ENCODE measurements around the gene SPAG17. TPM values are rescaled to one million over a fixed set of nuclear protein-coding genes. Genes with fewer than 3 reads are reported as not detected.

The SPAG17 gene
- total RNA-seq, 1 donor from 2014 or later: 0.78 TPM

DNA sequence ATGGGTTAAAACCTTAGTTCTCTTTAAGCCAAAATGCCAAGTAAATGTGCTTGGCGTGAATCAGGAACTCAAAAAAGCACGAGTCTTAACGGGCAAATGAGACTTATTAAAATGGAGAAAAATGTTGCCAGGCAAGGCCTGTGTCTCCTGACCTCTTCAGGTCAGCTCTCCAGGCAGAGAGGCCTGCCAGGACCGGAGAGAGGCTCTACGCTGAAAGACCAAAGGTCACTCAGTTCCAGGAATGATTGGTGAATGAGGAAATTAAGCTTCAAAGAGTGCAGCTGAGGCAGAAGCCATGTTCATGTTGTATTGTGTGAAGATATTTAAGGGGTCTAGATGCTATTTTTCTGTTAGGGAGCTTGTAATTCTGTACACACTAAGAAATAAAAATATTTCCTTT is 66.6 kb downstream of the SPAG17 start:
- no peak for DNase-seq

DNA sequence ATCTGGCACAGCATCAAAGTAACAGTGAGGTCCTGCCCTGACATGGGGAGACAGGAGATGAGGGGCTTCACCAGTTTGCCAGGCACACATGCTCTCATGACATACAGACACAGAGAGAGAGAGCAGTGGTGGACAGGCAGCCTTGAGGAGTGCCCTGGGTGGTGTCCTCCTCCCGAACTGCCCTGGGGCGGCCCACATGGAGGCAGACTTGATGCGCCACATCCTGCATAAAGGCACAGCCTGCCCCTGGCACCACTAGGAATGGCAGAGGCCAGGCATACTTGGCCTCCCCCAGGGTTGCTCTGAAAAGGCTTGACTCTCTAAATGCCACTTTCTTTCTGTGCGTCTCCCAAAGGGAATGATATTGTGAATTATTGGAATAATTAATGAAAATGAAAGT is 67.5 kb downstream of the SPAG17 start:
- no peak for DNase-seq

DNA sequence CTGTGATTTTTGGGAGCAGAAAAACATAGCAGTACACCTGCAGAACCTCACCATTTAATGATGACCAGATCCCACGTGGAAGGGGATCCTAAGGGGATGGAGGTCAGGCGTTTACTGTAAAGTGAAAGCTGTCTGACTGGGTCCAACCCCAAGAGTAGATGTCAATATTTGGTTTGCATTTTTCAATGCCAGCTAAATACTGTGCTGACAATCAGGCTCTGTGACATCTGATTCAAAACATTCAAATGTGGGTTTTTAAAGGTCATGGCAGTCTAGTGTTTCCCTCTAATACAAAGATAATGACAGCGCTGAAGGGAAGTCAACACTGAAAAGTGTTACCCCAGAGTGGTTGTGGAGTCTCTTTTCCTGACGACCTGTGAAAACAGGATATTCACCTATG is 68.1 kb downstream of the SPAG17 start:
- DNase-seq: no peak

- no peak for DNase-seq
Observed at GRCh38 chr1:118116401-118116800, 68.6 kb downstream of the SPAG17 start.

DNA sequence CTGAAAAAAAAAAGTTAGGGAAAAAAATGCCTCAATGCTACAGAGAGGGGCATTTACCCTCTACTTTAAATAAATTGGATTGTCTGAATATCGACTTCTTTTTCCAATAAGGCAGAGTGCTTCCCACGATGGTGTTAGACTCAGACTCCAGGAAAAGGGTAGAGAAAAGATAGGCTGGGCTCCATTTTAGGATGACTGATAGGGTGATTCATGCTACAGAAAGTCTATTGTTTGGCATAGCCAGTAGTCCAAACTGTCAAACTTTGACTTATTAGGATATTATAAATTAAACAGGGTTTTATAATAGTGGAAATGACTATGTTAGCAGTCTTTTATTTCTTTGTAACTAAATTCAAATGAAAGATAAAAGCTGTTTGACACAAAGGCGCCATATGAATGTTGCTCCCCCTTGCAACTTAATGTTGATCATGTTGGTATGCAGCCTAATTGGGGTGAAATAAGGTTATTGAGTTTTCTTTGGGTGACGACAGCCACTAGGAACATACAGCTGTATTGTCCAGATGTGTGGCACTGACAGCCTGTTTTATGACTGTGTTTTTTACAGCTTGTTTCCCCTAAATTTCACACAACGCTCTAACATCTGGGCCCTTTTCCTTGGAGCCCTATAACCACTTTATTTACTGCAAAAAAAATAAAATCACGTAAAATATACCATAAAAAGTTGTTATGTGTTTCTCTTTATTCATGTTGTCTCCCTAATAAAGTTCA is 69.3 kb downstream of the SPAG17 start:
- no peak for DNase-seq

- DNase-seq: no peak
Observed at GRCh38 chr1:118113261-118113660, 71.8 kb downstream of the SPAG17 start.

GRCh38 chr1:118110580-118110979 is 74.4 kb downstream of the SPAG17 start:
- no peak for DNase-seq

- DNase-seq: no peak
Observed at GRCh38 chr1:118104951-118105350, 80.1 kb downstream of the SPAG17 start.

DNA sequence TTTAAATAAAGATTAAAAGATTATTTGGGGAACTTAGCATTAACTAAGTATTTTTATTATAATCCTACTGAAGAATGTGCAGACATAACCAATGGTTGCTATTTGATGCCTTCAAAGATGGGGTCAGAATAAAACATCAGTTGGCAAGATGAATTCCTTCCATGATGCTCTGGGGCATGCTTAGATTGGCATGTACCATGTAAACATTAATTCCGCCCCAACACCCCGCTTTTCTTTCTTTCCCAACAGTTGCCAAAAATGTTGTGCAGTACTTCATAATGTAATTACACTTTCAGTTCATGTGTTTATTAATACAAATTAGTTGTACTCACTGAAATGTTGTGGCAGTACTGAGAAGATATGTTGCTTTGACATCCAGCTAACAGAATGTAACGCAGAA is 82.6 kb downstream of the SPAG17 start:
- DNase-seq: no peak

GRCh38 chr1:118101999-118102398 is 83.0 kb downstream of the SPAG17 start:
- no peak for DNase-seq

DNA sequence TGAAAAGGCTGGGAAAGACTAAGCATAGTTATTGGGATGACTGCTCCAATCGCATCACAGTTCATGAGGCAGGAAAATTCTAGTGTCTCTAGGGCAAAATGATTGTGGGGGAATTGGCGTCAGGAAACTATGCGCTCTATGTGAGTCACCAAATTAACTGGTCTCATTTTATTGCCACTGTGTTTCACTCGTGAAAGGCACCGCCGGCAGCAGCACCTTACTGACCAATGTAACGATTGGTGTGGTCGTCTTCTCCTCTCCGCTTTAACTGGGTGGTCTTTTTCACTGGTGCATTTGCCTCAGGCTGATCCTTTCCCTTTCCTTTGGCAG is 83.5 kb downstream of the SPAG17 start:
- DNase-seq: no peak

GRCh38 chr1:118100686-118101514 is 84.1 kb downstream of the SPAG17 start:
- DNase-seq: no peak

- no peak for DNase-seq
Observed at GRCh38 chr1:118099686-118100085, 85.3 kb downstream of the SPAG17 start.

GRCh38 chr1:118097622-118098348 is 87.2 kb downstream of the SPAG17 start:
- DNase-seq: no peak

DNA sequence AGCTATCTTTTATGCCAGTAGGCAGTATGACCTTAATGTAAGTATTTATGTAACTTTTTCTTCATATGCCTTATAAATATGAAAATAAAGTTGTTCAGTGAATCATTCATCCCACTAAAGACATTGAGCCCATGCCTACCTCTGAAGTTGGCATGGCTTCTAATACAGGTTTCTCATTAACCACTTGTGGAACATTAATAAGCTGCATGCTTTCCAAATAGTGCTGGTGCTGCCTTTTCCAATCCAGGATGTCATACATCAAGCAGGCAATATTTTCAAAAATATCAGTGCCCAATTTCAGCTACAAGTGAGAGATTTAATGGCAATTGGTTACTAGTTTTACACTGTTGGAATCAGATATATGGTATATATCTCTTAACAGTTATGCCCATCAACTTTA is 92.0 kb downstream of the SPAG17 start:
- DNase-seq: no peak

GRCh38 chr1:118090130-118090529 is 94.9 kb downstream of the SPAG17 start:
- no peak for DNase-seq

GRCh38 chr1:118085365-118085764 is 99.7 kb downstream of the SPAG17 start:
- no peak for DNase-seq

DNA sequence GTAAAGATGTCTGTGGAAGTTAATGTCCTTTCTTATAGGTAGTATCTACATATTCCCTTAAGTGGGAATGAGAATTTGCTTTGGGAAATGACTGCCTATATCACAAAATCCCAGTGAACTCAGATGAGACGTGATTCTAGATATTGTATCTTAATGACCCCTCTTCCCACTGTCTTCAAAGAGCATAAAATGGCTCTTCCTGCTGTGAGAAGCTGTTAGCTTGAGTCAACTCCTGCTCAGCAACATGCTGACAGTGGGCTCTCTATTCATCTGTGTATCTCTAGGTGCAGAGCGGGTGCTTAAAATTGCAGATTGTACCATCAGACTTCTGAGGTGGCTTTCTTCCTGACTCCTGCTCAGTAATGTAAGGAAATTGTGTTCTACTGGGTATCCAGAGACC is 100.6 kb downstream of the SPAG17 start:
- DNase-seq: no peak

GRCh38 chr1:118082984-118083383 is 102.0 kb downstream of the SPAG17 start:
- DNase-seq: no peak

- no peak for DNase-seq
Observed at GRCh38 chr1:118081387-118081786, 103.6 kb downstream of the SPAG17 start.

- no peak for DNase-seq
Observed at GRCh38 chr1:118077331-118078045, 107.5 kb downstream of the SPAG17 start.

GRCh38 chr1:118075116-118075515 is 109.9 kb downstream of the SPAG17 start:
- DNase-seq: no peak

Measured in occipital lobe (tissue), 2 donors.